Measurements from ENCODE around the gene MVK.

DNA sequence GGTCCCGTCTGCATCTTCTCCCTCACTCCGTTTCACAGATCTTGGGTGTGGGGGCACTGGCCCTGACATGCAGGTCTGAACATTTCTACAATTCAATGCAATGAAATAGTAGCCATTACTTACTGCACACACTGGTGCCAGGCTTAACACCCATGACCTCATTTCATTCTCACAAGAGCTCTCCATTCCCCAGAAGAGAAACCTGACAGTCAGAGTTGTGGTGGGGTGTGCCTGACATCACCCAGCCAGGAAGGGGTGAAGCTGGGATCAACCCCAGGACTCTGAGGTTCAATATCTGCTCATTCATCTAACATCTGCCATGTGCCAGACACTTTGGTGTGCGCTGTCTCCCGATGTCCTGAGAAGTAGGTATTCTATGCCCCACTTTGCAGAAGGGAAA lies 34.7 kb downstream of the MVK start:
- TF ChIP-seq, protein P1, sequence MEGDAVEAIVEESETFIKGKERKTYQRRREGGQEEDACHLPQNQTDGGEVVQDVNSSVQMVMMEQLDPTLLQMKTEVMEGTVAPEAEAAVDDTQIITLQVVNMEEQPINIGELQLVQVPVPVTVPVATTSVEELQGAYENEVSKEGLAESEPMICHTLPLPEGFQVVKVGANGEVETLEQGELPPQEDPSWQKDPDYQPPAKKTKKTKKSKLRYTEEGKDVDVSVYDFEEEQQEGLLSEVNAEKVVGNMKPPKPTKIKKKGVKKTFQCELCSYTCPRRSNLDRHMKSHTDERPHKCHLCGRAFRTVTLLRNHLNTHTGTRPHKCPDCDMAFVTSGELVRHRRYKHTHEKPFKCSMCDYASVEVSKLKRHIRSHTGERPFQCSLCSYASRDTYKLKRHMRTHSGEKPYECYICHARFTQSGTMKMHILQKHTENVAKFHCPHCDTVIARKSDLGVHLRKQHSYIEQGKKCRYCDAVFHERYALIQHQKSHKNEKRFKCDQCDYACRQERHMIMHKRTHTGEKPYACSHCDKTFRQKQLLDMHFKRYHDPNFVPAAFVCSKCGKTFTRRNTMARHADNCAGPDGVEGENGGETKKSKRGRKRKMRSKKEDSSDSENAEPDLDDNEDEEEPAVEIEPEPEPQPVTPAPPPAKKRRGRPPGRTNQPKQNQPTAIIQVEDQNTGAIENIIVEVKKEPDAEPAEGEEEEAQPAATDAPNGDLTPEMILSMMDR (IDR thresholded peaks at IDR 0.05; ENCODE audit: insufficient read depth, low read length, poor library complexity, severe bottlenecking), result no peak
- TF ChIP-seq EZH2phosphoT487 (conservative IDR thresholded peaks at IDR 0.05; ENCODE audit: low read length), result no peak
